WTC11 (cell line): ENCODE results near the gene ACAT2. TPM values are rescaled to one million over a fixed set of nuclear protein-coding genes. Genes with fewer than 3 reads are reported as not detected.

Experiments used
- ATAC-seq: fragments of 200-7000 bp; cut with Tn5 transposase; 2 replicates; pipeline ENCODE4 v1.10.0; 2021; ENCODE audit warnings: mild to moderate bottlenecking, moderate library complexity
- CTCF ChIA-PET: fragments of 300-600 bp; sonication (Branson Sonifier 250); formaldehyde crosslinking; loops from one replicate; lab custom pipeline; 2021; ENCODE audit warnings: antibody characterized with exemption; lab: Charles Lee
- POLR2A ChIA-PET: fragments of 350-600 bp; sonication (Branson Sonifier 250); formaldehyde crosslinking; loops from one replicate; lab custom pipeline; 2021; ENCODE audit warnings: antibody characterized with exemption; lab: Charles Lee
- DNase-seq: peaks from one replicate; pipeline ENCODE4 v3.0.0; 2021; ENCODE audit warnings: low spot score
- H3K27ac Mint-ChIP-seq: 2 replicates; pipeline ENCODE4 v1.8.0; 2021; ENCODE audit warnings: mixed read lengths
- H3K27me3 Mint-ChIP-seq: 2 replicates; pipeline ENCODE4 v1.8.0; 2021; ENCODE audit warnings: low read depth, mild to moderate bottlenecking, moderate library complexity, mixed read lengths
- H3K36me3 Mint-ChIP-seq: 2 replicates; pipeline ENCODE4 v1.8.0; 2021; ENCODE audit warnings: mixed read lengths
- H3K4me1 Mint-ChIP-seq: 2 replicates; pipeline ENCODE4 v1.8.0; 2022; ENCODE audit warnings: mixed read lengths
- H3K4me3 Mint-ChIP-seq: 2 replicates; pipeline ENCODE4 v1.8.0; 2021; ENCODE audit warnings: mild to moderate bottlenecking, moderate library complexity, mixed read lengths
- H3K9me3 Mint-ChIP-seq: 2 replicates; pipeline ENCODE4 v1.8.0; 2021; ENCODE audit warnings: mixed read lengths
- CBFB ChIP-seq: sonication (generic); formaldehyde crosslinking; IDR thresholded peaks from 2 replicates; pipeline ENCODE4 v1.8.1; 2022; ENCODE audit warnings: mild to moderate bottlenecking, low read depth, missing genetic modification reagents
- FOXJ3 ChIP-seq: sonication (generic); formaldehyde crosslinking; IDR thresholded peaks from 2 replicates; pipeline ENCODE4 v1.9.0; 2021; ENCODE audit warnings: missing genetic modification reagents, mild to moderate bottlenecking, borderline replicate concordance
- GTF2I ChIP-seq: fragments of 250-450 bp; sonication (Bioruptor Pico); conservative IDR thresholded peaks from 2 replicates; pipeline ENCODE4 v1.4.0; 2021; ENCODE audit warnings: mild to moderate bottlenecking
- MYBL2 ChIP-seq: sonication (generic); formaldehyde crosslinking; IDR thresholded peaks from 2 replicates; pipeline ENCODE4 v1.8.1; 2023; ENCODE audit warnings: mild to moderate bottlenecking, moderate library complexity, missing genetic modification reagents
- NR1H2 ChIP-seq: sonication (generic); formaldehyde crosslinking; IDR thresholded peaks from 2 replicates; pipeline ENCODE4 v1.9.0; 2021; ENCODE audit warnings: mild to moderate bottlenecking, moderate library complexity, missing genetic modification reagents
- NR2C2 ChIP-seq: sonication (generic); formaldehyde crosslinking; IDR thresholded peaks from 2 replicates; pipeline ENCODE4 v1.8.0; 2022; ENCODE audit warnings: mild to moderate bottlenecking, missing genetic modification reagents
- NR3C1 ChIP-seq: sonication (generic); formaldehyde crosslinking; conservative IDR thresholded peaks from 2 replicates; pipeline ENCODE4 v1.8.1; 2023; ENCODE audit warnings: low read depth, mild to moderate bottlenecking, missing genetic modification reagents
- PRRX2 ChIP-seq: fragments of 250-450 bp; sonication (Bioruptor Pico); IDR thresholded peaks from 2 replicates; pipeline ENCODE4 v1.8.0; 2021; ENCODE audit warnings: mild to moderate bottlenecking
- RELA ChIP-seq: sonication (generic); formaldehyde crosslinking; IDR thresholded peaks from 2 replicates; pipeline ENCODE4 v1.8.1; 2022; ENCODE audit warnings: missing genetic modification reagents, mild to moderate bottlenecking, borderline replicate concordance
- TCF7 ChIP-seq: sonication (generic); formaldehyde crosslinking; IDR thresholded peaks from 2 replicates; pipeline ENCODE4 v1.8.0; 2022; ENCODE audit warnings: mild to moderate bottlenecking, low read depth, missing genetic modification reagents, moderate library complexity
- total RNA-seq: library from RNA; stranded (reverse); gene quantifications from 3 replicates; pipeline ENCODE4 v1.2.3, GENCODE V29; 2021
- TF ChIP-seq, protein P1 (sequence below): sonication (generic); formaldehyde crosslinking; conservative IDR thresholded peaks from 2 replicates; pipeline ENCODE4 v1.8.1; 2023; ENCODE audit warnings: mild to moderate bottlenecking, low read depth, missing genetic modification reagents, moderate library complexity
- TF ChIP-seq, protein P2 (sequence below): sonication (generic); formaldehyde crosslinking; IDR thresholded peaks from 2 replicates; pipeline ENCODE4 v1.8.1; 2022; ENCODE audit warnings: mild to moderate bottlenecking, missing genetic modification reagents, moderate library complexity, borderline replicate concordance
- TF ChIP-seq, protein P3 (sequence below): sonication (generic); formaldehyde crosslinking; IDR thresholded peaks from 2 replicates; pipeline ENCODE4 v1.8.0; 2023; ENCODE audit warnings: missing genetic modification reagents
- TF ChIP-seq, protein P4 (sequence below): fragments of 250-450 bp; sonication (Bioruptor Pico); IDR thresholded peaks from 2 replicates; pipeline ENCODE4 v1.9.0; 2021; ENCODE audit warnings: moderate library complexity, mild to moderate bottlenecking, inconsistent platforms, borderline replicate concordance
- TF ChIP-seq, protein P5 (sequence below): sonication (generic); formaldehyde crosslinking; IDR thresholded peaks from 2 replicates; pipeline ENCODE4 v1.8.0; 2023; ENCODE audit warnings: missing genetic modification reagents, mild to moderate bottlenecking, borderline replicate concordance
- TF ChIP-seq, protein P6 (sequence below): fragments of 200-600 bp; IDR thresholded peaks from 2 replicates; pipeline ENCODE4 v1.8.0; 2022; ENCODE audit warnings: antibody characterized with exemption

The ACAT2 gene
- total RNA-seq, 1 experiment from 2014 or later: 138 TPM

DNA sequence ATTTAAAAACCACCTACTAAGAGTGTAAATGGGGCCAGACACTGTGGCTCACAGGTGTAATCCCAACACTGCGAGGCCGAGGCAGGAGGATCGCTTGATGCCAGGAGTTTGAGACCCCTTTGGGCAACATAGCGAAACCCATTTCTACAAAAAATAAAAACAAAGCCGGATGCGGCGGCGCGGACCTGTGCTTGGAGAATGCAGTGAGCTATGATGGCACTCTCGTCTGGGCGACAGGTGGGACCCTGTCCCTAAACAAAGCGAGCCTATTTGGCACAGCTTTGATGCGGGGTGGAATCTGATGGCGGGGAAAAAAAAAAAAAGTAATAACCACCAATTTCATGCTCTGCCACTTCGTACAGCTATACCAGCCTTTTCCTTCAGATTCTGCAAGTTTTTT, 26.4 kb downstream of the ACAT2 start:
- peaks cover 71% of the 10 kb centered on the region for H3K36me3 Mint-ChIP-seq
- ATAC-seq: no peak
- no peaks in the 10 kb centered on the region for H3K27me3 Mint-ChIP-seq
- CTCF ChIA-PET: interaction anchor here (2.5 kb wide), 1 partner anchor 65 kb away, joined by 18 read pairs; no protein-coding TSS in a partner anchor
- H3K27ac Mint-ChIP-seq: peak overlapping the region; percentile 92
- H3K9me3 Mint-ChIP-seq: no peaks in the 10 kb centered on the region
- TF ChIP-seq NR2C2 (CRISPR knock-in tag) (no peak), GTF2I (CRISPR knock-in tag) (no peak), NR1H2 (CRISPR knock-in tag) (no peak), NR3C1 (CRISPR knock-in tag) (no peak), CBFB (CRISPR knock-in tag) (no peak), PRRX2 (CRISPR knock-in tag) (no peak), MYBL2 (CRISPR knock-in tag) (no peak), FOXJ3 (CRISPR knock-in tag) (no peak)
- TF ChIP-seq, protein P1, sequence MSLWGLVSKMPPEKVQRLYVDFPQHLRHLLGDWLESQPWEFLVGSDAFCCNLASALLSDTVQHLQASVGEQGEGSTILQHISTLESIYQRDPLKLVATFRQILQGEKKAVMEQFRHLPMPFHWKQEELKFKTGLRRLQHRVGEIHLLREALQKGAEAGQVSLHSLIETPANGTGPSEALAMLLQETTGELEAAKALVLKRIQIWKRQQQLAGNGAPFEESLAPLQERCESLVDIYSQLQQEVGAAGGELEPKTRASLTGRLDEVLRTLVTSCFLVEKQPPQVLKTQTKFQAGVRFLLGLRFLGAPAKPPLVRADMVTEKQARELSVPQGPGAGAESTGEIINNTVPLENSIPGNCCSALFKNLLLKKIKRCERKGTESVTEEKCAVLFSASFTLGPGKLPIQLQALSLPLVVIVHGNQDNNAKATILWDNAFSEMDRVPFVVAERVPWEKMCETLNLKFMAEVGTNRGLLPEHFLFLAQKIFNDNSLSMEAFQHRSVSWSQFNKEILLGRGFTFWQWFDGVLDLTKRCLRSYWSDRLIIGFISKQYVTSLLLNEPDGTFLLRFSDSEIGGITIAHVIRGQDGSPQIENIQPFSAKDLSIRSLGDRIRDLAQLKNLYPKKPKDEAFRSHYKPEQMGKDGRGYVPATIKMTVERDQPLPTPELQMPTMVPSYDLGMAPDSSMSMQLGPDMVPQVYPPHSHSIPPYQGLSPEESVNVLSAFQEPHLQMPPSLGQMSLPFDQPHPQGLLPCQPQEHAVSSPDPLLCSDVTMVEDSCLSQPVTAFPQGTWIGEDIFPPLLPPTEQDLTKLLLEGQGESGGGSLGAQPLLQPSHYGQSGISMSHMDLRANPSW (CRISPR knock-in tag): no peak
- TF ChIP-seq, protein P2, sequence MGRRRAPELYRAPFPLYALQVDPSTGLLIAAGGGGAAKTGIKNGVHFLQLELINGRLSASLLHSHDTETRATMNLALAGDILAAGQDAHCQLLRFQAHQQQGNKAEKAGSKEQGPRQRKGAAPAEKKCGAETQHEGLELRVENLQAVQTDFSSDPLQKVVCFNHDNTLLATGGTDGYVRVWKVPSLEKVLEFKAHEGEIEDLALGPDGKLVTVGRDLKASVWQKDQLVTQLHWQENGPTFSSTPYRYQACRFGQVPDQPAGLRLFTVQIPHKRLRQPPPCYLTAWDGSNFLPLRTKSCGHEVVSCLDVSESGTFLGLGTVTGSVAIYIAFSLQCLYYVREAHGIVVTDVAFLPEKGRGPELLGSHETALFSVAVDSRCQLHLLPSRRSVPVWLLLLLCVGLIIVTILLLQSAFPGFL (CRISPR knock-in tag): no peak
- TF ChIP-seq, protein P3, sequence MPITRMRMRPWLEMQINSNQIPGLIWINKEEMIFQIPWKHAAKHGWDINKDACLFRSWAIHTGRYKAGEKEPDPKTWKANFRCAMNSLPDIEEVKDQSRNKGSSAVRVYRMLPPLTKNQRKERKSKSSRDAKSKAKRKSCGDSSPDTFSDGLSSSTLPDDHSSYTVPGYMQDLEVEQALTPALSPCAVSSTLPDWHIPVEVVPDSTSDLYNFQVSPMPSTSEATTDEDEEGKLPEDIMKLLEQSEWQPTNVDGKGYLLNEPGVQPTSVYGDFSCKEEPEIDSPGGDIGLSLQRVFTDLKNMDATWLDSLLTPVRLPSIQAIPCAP (CRISPR knock-in tag): no peak
- TF ChIP-seq, protein P4, sequence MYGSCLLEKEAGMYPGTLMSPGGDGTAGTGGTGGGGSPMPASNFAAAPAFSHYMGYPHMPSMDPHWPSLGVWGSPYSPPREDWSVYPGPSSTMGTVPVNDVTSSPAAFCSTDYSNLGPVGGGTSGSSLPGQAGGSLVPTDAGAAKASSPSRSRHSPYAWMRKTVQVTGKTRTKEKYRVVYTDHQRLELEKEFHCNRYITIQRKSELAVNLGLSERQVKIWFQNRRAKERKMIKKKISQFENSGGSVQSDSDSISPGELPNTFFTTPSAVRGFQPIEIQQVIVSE (CRISPR knock-in tag): no peak
- TF ChIP-seq, all 79 proteins: peak for 0
- POLR2A ChIA-PET: interaction anchor here (0.5 to 3.5 kb wide), 5 partner anchors 26 to 324 kb away, joined by 3 to 32 read pairs (median 4); partner anchors contain the start of genes ACAT2 and WTAP
- no peak for DNase-seq
- Mint-ChIP-seq H3K4me3 (peak overlapping the region; percentile 99), H3K4me1 (peaks cover 36% of the 10 kb centered on the region)

DNA sequence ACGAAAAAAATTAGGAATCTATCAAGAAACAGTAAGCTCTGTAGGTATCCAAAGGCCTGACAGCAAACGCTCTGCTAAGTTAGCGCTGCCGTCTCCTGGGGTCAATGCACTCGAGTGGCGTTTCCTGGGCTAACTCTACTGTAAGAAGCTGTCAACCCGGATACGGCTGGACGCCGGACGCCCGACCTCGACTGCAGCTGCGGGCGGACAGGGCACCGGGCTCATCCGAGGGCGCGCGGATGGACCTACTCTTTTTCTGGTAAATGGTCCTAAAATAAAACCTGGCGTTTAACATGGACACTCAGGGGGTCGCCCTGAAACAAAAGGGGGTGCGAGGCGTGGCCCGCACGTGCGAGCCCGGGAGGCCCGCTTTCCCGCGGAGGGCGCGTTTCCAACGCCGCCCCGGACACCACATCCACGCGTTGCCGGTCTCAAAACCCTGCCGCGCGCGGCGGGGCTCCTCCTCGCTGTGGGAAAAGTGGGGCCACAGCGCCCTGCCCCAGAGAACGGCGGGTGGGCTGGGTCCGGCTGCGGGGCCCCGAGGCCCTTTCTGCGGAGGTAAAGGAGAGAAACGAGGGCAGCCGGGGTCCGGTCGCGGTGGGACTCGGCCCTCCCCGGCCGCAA, 27.0 kb downstream of the ACAT2 start:
- CTCF ChIA-PET: interaction anchor here (1.0 to 2.6 kb wide), 5 partner anchors 54 to 97 kb away, joined by 3 to 18 read pairs (median 8); partner anchors contain the start of gene SOD2
- DNase-seq: peak; percentile 32
- TF ChIP-seq NR1H2 (CRISPR knock-in tag) (0 out of 2 replicates have a peak, but pooled peaks have one; percentile 48), RELA (0 out of 2 replicates have a peak, but pooled peaks have one; percentile 27), MYBL2 (CRISPR knock-in tag) (0 out of 2 replicates have a peak, but pooled peaks have one; percentile 17), TCF7 (no peak)
- TF ChIP-seq, protein P5, sequence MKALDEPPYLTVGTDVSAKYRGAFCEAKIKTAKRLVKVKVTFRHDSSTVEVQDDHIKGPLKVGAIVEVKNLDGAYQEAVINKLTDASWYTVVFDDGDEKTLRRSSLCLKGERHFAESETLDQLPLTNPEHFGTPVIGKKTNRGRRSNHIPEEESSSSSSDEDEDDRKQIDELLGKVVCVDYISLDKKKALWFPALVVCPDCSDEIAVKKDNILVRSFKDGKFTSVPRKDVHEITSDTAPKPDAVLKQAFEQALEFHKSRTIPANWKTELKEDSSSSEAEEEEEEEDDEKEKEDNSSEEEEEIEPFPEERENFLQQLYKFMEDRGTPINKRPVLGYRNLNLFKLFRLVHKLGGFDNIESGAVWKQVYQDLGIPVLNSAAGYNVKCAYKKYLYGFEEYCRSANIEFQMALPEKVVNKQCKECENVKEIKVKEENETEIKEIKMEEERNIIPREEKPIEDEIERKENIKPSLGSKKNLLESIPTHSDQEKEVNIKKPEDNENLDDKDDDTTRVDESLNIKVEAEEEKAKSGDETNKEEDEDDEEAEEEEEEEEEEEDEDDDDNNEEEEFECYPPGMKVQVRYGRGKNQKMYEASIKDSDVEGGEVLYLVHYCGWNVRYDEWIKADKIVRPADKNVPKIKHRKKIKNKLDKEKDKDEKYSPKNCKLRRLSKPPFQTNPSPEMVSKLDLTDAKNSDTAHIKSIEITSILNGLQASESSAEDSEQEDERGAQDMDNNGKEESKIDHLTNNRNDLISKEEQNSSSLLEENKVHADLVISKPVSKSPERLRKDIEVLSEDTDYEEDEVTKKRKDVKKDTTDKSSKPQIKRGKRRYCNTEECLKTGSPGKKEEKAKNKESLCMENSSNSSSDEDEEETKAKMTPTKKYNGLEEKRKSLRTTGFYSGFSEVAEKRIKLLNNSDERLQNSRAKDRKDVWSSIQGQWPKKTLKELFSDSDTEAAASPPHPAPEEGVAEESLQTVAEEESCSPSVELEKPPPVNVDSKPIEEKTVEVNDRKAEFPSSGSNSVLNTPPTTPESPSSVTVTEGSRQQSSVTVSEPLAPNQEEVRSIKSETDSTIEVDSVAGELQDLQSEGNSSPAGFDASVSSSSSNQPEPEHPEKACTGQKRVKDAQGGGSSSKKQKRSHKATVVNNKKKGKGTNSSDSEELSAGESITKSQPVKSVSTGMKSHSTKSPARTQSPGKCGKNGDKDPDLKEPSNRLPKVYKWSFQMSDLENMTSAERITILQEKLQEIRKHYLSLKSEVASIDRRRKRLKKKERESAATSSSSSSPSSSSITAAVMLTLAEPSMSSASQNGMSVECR (CRISPR knock-in tag): no peak
- TF ChIP-seq, protein P6, sequence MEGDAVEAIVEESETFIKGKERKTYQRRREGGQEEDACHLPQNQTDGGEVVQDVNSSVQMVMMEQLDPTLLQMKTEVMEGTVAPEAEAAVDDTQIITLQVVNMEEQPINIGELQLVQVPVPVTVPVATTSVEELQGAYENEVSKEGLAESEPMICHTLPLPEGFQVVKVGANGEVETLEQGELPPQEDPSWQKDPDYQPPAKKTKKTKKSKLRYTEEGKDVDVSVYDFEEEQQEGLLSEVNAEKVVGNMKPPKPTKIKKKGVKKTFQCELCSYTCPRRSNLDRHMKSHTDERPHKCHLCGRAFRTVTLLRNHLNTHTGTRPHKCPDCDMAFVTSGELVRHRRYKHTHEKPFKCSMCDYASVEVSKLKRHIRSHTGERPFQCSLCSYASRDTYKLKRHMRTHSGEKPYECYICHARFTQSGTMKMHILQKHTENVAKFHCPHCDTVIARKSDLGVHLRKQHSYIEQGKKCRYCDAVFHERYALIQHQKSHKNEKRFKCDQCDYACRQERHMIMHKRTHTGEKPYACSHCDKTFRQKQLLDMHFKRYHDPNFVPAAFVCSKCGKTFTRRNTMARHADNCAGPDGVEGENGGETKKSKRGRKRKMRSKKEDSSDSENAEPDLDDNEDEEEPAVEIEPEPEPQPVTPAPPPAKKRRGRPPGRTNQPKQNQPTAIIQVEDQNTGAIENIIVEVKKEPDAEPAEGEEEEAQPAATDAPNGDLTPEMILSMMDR: no peak
- TF ChIP-seq, all 79 proteins: peak for 3
- peak overlapping the region; percentile 92 for H3K27ac Mint-ChIP-seq
- H3K27me3 Mint-ChIP-seq: no peaks in the 10 kb centered on the region
- H3K9me3 Mint-ChIP-seq: no peaks in the 10 kb centered on the region
- peak overlapping the region; percentile 99 for H3K4me3 Mint-ChIP-seq
- no peak for ATAC-seq
- H3K4me1 Mint-ChIP-seq: peaks cover 36% of the 10 kb centered on the region
- POLR2A ChIA-PET: interaction anchor here (0.5 to 3.5 kb wide), 9 partner anchors 9 to 166 kb away, joined by 3 to 32 read pairs (median 4); partner anchors contain the start of genes ACAT2 and WTAP
- peaks cover 71% of the 10 kb centered on the region for H3K36me3 Mint-ChIP-seq
